CD14-positive monocyte (primary cell): ENCODE data around the gene URAD. TPM values are rescaled to one million over a fixed set of nuclear protein-coding genes. Genes with fewer than 3 reads are reported as not detected.

Experiments
- DNase-seq, 3 donors: peaks; one replicate each; pipeline ENCODE4 v3.0.0-alpha.2; 2011 to 2022
- H2AFZ ChIP-seq: 2 replicates; pipeline ENCODE4 v1.6.0; 2012; ENCODE audit warnings: mild to moderate bottlenecking, low read depth, low read length, inconsistent platforms; ENCODE audit not compliant: insufficient read depth, poor library complexity, severe bottlenecking
- H3K27ac ChIP-seq, 2 donors: 1 replicate in 1 of 2; 2 replicates in 1 of 2; pipeline ENCODE4 v1.5.1; 2012 to 2013; ENCODE audit warnings: low read length in 2 of 2, control low read depth in 1 of 2, inconsistent platforms in 1 of 2, low read depth in 1 of 2, mild to moderate bottlenecking in 1 of 2
- H3K27me3 ChIP-seq, 2 donors: one replicate each; pipeline versions ENCODE4 v1.6.0 to v1.6.1; 2011 to 2013; ENCODE audit warnings: low read length in 2 of 2; ENCODE audit not compliant: control insufficient read depth in 2 of 2, insufficient read depth in 2 of 2
- H3K36me3 ChIP-seq, 2 donors: replicated peaks in 1 of 2; 1 replicate in 1 of 2; 2 replicates in 1 of 2; pipeline versions ENCODE4 v1.5.1 to v1.6.1; 2012 to 2013; ENCODE audit warnings: low read length in 2 of 2, control low read depth in 1 of 2, inconsistent platforms in 1 of 2, mild to moderate bottlenecking in 1 of 2; ENCODE audit not compliant: insufficient read depth in 2 of 2, control insufficient read depth in 1 of 2
- H3K4me1 ChIP-seq, 2 donors: 1 replicate in 1 of 2; 2 replicates in 1 of 2; pipeline versions ENCODE4 v1.5.1 to v1.6.1; 2012 to 2013; ENCODE audit warnings: low read length in 2 of 2, control low read depth in 1 of 2, inconsistent platforms in 1 of 2, mild to moderate bottlenecking in 1 of 2, moderate library complexity in 1 of 2; ENCODE audit not compliant: insufficient read depth in 2 of 2, control insufficient read depth in 1 of 2
- H3K4me2 ChIP-seq: replicated peaks from 2 replicates; pipeline ENCODE3; 2012; ENCODE audit warnings: low read length, moderate library complexity, mild to moderate bottlenecking; ENCODE audit not compliant: poor library complexity, severe bottlenecking; ENCODE audit errors: extremely low read depth
- H3K4me3 ChIP-seq, 3 experiments: fragments of 200-600 bp in 1 of 3; sonication (generic) in 1 of 3; replicated peaks in 1 of 3; 1 replicate in 2 of 3; 2 replicates in 1 of 3; pipeline ENCODE4 v1.5.1; 2011 to 2013; ENCODE audit warnings: low read length in 3 of 3, mild to moderate bottlenecking in 3 of 3, control low read depth in 2 of 3, low read depth in 2 of 3, inconsistent platforms in 1 of 3, moderate library complexity in 1 of 3
- H3K79me2 ChIP-seq: 2 replicates; pipeline ENCODE4 v1.6.0; 2012; ENCODE audit warnings: mild to moderate bottlenecking, control low read depth, inconsistent platforms, low read length, moderate library complexity; ENCODE audit not compliant: insufficient read depth
- H3K9ac ChIP-seq: 2 replicates; pipeline ENCODE4 v1.6.0; 2017; ENCODE audit warnings: low read length, mild to moderate bottlenecking; ENCODE audit not compliant: insufficient read depth, poor library complexity, severe bottlenecking
- H3K9me3 ChIP-seq, 2 donors: replicated peaks in 1 of 2; 1 replicate in 1 of 2; 2 replicates in 1 of 2; pipeline versions ENCODE4 v1.5.1 to v1.6.1; 2012 to 2013; ENCODE audit warnings: low read length in 2 of 2, control low read depth in 1 of 2; ENCODE audit not compliant: control insufficient read depth in 1 of 2, insufficient read depth in 1 of 2
- H4K20me1 ChIP-seq: 2 replicates; pipeline ENCODE4 v1.6.0; 2012; ENCODE audit warnings: mild to moderate bottlenecking, low read length, control low read depth, moderate library complexity; ENCODE audit not compliant: insufficient read depth
- H3K27ac Mint-ChIP-seq, 7 donors: one replicate each; pipeline ENCODE4 v1.8.0; 2020; ENCODE audit warnings: mild to moderate bottlenecking in 7 of 7, mixed read lengths in 7 of 7, moderate library complexity in 6 of 7, inconsistent platforms in 2 of 7
- H3K27me3 Mint-ChIP-seq, 3 donors: one replicate each; pipeline ENCODE4 v1.8.0; 2021 to 2022; ENCODE audit warnings: low read depth in 3 of 3, mild to moderate bottlenecking in 3 of 3, mixed read lengths in 3 of 3, moderate library complexity in 3 of 3, inconsistent platforms in 1 of 3
- H3K36me3 Mint-ChIP-seq, 2 donors: one replicate each; pipeline ENCODE4 v1.8.0; 2020; ENCODE audit warnings: mixed read lengths in 2 of 2, inconsistent platforms in 1 of 2, mild to moderate bottlenecking in 1 of 2
- H3K4me1 Mint-ChIP-seq: one replicate; pipeline ENCODE4 v1.8.0; 2020; ENCODE audit warnings: mild to moderate bottlenecking, mixed read lengths
- H3K4me3 Mint-ChIP-seq, 2 donors: one replicate each; pipeline ENCODE4 v1.8.0; 2020; ENCODE audit warnings: mild to moderate bottlenecking in 2 of 2, mixed read lengths in 2 of 2, moderate library complexity in 1 of 2
- H3K9me3 Mint-ChIP-seq, 7 donors: one replicate each; pipeline ENCODE4 v1.8.0; 2020 to 2022; ENCODE audit warnings: mixed read lengths in 7 of 7, mild to moderate bottlenecking in 6 of 7, moderate library complexity in 6 of 7, inconsistent platforms in 2 of 7
- CTCF ChIP-seq: fragments of 200-600 bp; IDR thresholded peaks from one replicate; pipeline ENCODE4 v1.8.0; 2022; ENCODE audit warnings: antibody characterized with exemption, mild to moderate bottlenecking
- WGBS: methylation state at CpG from one replicate; pipeline ENCODE4 v1.1.5; 2013; ENCODE audit warnings: missing lambda C conversion rate; ENCODE audit not compliant: insufficient coverage; 5-methylcytosine and 5-hydroxymethylcytosine counted together
- intact Hi-C, 2 donors: fragments of 100-400 bp; cut with micrococcal nuclease; formaldehyde crosslinking; loops; one replicate each; pipeline versions ENCODE4 v1.15.0 to v1.15.1; 2023
- polyA plus RNA-seq, 3 donors: library from polyadenylated mRNA; depleted of rRNA in 1 of 3; unstranded in 2 of 3; stranded (reverse) in 1 of 3; fragments of 300-500 nt in 2 of 3; fragments of >200 nt in 1 of 3; fragmentation: Illumina TruSeq in 2 of 3; gene quantifications; 1 replicate in 2 of 3; 2 replicates in 1 of 3; pipeline ENCODE4 v1.2.3, GENCODE V29; 2012 to 2021

URAD gene
- polyA plus RNA-seq, 3 donors, result 0.12 TPM; not detected in 2

GRCh38 chr13:27977476-27978300 is 10.8 kb downstream of the URAD start:
- TF ChIP-seq CTCF, result no peak
- H3K27me3 ChIP-seq, result peaks cover 90 to 95% of the 10 kb centered on the region in 2 donors
- H4K20me1 ChIP-seq, result no peaks in the 10 kb centered on the region
- no peaks in the 10 kb centered on the region for H3K79me2 ChIP-seq
- no peak overlapping the region for H3K4me2 ChIP-seq
- no peaks in the 10 kb centered on the region for H3K36me3 ChIP-seq
- H3K9ac ChIP-seq, result no peak overlapping the region
- intact Hi-C loops, result no loop called here
- Mint-ChIP-seq H3K27ac (no peak overlapping the region), H3K27me3 (peaks cover 93 to 99% (median 96%) of the 10 kb centered on the region in 3 donors), H3K36me3 (no peaks in the 10 kb centered on the region), H3K4me3 (peak overlapping the region in 1 of 2 donors; percentile 92), H3K4me1 (peaks cover 29% of the 10 kb centered on the region), H3K9me3 (peaks cover 0 to 20% (median 4%) of the 10 kb centered on the region in 7 donors)
- no peak overlapping the region for H3K27ac ChIP-seq
- H2AFZ ChIP-seq, result no peak overlapping the region
- H3K4me3 ChIP-seq, result no peak overlapping the region
- H3K9me3 ChIP-seq, result peaks cover 0 to 37% of the 10 kb centered on the region in 2 donors
- H3K4me1 ChIP-seq, result peaks cover 8 to 12% of the 10 kb centered on the region in 2 donors
- no peak for DNase-seq
- WGBS, result 2% methylated on average over 78 of the region's 80 CpGs

GRCh38 chr13:27976362-27977091 is 12.0 kb downstream of the URAD start:
- H3K27ac Mint-ChIP-seq, result no peak overlapping the region
- H3K4me2 ChIP-seq, result no peak overlapping the region

More at GRCh38 chr13:27976362-27977091, 12.0 kb downstream of the URAD start:
- Mint-ChIP-seq H3K9me3 (peaks cover 0 to 20% (median 4%) of the 10 kb centered on the region in 7 donors), H3K4me1 (peaks cover 29% of the 10 kb centered on the region), H3K4me3 (peak overlapping the region in 1 of 2 donors; percentile 85), H3K36me3 (no peaks in the 10 kb centered on the region), H3K27me3 (peaks cover 92 to 99% (median 99%) of the 10 kb centered on the region in 3 donors)
- no peak for TF ChIP-seq CTCF
- no peak overlapping the region for H3K4me3 ChIP-seq
- intact Hi-C loops, result no loop called here
- peaks cover 89 to 95% of the 10 kb centered on the region in 2 donors for H3K27me3 ChIP-seq
- H3K79me2 ChIP-seq, result no peaks in the 10 kb centered on the region
- WGBS, result 13% methylated on average over 8 of the region's 12 CpGs
- H3K4me1 ChIP-seq, result peaks cover 8 to 12% of the 10 kb centered on the region in 2 donors
- H3K9me3 ChIP-seq, result peaks cover 0 to 45% of the 10 kb centered on the region in 2 donors
- H3K36me3 ChIP-seq, result no peaks in the 10 kb centered on the region
- DNase-seq, result no peak
- no peaks in the 10 kb centered on the region for H4K20me1 ChIP-seq
- no peak overlapping the region for H2AFZ ChIP-seq
- no peak overlapping the region for H3K9ac ChIP-seq
- no peak overlapping the region for H3K27ac ChIP-seq
